Stimulated activated CD4-positive, alpha-beta T cell treated with anti-CD3 and anti-CD28 coated beads, Interleukin-4, amount 100 ng/mL, for 4 hours (primary cell): ENCODE results near the gene NDST1.
"Not testable (repeated sequence)": the region's sequence is repeated elsewhere in the genome, so short reads cannot be mapped to it uniquely, and the experiment has no call there.

Source experiments
- DNase-seq, 2 experiments: peaks; one replicate each; pipeline ENCODE4 v3.0.0-alpha.2; 2020

NDST1 gene

DNA sequence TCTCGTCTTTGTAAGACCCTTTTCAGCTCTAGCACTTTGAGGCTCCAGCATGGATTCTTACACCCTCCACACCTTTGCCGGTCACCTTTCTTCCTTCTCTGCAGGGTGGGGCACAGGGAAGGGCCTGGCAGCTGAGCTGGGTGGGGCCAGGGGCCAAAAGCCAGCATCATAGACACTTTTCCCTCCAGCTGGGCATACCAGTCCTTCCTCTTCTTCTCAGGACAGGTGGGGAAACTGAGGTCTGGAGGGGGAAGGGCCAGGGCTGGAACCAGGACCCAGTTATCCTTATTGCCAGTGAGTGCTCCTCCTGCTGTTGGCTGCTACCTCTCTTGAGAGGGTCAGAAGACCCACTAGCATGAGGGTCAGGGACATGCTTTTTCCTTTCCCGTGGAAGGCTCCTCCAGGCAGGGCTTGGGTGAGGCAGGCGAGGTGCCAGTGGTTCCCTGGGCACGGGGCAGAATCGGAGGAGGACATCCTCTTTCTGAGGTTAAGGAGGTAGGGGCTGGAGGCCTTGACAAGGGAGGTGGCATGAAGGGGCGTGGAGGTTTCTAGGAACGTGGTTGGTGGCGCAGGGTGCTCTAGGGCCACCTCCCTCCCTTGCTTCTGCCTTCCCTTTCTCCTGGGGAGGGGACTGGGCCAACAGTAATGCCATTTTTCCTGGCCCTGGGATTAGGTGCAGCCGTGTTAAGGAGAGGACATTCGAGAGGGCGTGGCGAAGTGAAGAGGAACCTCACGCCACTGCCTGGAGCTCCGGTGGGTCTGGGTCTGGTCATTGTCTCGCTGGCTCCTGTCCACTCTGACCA lies at the start of gene NDST1:
Gene NDST1 (plus strand): TSS at position 658 of the 803 bp plus-strand sequence. CDS start 13,124 bp downstream, outside the sequence.
- DNase-seq = no peak

DNA sequence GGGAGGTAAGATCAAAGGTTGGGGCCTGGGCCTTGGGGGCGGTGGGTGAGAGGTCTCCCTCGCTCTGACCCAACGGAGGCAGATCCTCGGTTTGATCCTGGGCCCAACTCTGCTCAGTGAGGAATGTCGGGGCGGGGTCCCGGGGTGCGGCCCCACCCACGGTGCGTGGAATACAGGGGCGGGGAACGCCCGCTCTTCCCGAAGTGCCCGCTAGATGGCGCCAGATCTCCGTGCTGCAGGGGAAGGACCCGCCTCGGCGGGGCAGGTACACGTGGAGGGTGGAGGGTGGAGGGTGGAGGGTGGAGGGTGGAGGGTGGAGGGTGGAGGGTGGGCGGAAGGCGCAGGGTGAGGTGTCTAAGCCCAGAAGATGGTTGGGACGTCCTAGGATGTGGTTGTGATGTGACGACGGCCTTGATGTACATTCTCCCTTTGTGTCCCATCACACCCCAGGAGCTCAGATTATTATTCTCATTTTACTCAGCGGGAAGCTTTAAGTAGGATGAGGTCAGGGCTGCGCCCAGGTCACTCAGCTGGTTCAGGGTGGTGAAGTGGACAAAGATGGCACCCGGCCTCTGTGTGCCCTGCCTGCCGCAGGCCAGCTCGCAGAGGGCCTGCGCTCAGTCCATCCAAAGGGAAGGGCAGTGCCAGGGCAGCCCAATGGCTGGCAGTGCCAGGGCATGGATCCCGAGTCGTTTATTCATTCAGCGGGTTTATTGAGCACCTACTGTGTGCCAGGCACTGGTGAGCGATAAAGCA lies 49.0 kb upstream of the NDST1 start:
- DNase-seq = peak; percentile 82 to 91

DNA sequence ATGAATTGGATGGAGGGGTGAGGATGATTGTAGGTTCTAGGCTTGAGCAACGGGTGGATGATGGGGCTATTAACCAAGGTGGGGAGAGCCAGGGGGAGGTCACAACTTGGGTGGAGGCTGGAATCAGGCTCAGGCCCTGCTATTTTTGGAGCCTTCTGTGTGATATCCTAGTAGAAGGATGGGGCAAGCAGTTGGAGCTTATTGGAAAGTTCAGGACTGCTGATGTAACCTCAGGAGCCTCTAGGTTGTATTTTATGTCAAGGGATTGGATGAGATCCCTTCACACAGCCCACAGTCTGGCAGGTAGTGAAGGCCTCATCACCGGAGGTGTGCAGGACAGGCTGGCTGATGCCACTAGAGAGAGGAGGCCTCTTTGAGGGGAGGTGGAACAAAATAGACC lies 47.1 kb upstream of the NDST1 start:
- no peak for DNase-seq

DNA sequence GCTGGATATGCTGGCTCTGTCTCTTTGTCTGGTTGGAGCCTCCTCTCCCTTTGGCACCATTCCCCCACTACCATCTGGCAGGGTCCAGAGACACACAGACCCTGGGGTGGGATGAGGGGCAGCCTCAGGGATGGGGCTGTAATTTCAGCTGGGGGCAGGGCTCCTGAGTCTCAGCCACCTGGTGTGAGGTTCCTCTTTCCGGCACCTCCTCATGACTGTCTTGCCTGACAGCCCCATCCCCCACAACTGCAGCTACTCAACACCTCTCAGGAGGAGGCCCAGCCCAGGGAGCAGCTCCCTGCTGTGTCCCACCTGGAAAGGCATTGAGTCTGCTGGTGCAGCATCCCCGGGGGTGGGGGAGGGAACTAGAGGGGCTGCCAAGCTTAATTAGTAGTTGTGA lies 46.7 kb upstream of the NDST1 start:
- DNase-seq = no peak

DNA sequence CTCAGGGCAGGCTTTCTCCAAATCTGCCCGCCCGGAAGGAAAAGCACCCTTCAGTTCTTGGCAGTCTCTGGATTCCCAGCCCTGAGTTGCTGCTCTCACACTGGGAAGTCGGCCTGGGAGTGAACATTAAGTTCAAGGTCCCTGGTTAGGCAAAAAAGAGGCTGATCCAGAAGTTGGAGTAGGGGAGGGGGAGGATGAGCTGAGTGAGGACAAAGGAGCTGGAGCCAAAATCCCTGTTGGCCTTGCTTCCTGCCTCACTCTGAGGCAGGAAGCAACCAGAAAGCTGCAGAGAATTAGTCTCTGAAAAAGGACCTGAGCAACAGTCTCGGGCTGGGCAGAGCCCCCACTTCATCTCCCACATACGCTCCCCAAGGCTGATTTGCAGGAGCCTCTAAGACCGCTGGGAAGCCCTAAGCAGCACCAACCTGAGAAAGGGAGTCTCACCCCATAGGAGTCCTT lies 43.3 kb upstream of the NDST1 start:
- no peak for DNase-seq

DNA sequence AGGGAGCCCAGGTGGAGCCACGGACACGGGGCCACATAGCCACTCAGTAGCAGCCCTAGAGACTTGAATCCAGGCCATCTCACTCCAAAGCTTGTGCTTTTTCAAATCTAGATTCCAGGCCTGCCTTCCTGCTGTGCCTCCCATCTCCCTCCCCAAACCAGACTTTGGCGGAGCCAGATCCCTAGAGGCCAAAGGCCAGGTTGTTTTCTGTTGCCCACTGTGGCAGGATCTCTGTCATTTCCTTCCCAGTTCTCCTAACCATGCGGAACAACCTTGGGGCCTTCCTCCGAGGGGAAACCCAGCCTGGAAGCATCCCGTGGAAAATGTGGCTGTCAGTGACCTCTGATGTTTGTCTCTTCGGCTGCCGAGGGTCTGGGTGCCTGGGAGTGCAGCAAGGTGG lies 42.0 kb upstream of the NDST1 start:
- no peak for DNase-seq

DNA sequence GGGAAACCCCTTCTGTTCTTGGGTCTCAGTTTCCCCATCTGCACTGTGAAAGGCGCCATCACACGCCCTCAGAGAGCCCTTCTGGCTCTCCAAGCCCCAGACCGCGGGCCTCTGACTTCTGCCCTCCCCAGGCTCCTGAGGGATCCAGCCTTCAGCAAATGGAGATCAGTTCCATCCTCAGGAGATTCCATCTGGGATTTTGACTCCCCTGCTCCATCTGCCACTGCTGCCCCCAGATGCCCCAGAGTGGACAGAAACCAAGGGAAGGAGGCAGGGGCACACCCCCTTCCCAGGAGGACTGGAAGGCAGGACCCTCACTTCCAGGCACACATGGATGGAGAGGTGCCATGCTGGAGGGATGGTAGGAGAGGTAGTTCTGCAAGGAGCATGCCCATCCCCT lies 39.7 kb upstream of the NDST1 start:
- no peak for DNase-seq

DNA sequence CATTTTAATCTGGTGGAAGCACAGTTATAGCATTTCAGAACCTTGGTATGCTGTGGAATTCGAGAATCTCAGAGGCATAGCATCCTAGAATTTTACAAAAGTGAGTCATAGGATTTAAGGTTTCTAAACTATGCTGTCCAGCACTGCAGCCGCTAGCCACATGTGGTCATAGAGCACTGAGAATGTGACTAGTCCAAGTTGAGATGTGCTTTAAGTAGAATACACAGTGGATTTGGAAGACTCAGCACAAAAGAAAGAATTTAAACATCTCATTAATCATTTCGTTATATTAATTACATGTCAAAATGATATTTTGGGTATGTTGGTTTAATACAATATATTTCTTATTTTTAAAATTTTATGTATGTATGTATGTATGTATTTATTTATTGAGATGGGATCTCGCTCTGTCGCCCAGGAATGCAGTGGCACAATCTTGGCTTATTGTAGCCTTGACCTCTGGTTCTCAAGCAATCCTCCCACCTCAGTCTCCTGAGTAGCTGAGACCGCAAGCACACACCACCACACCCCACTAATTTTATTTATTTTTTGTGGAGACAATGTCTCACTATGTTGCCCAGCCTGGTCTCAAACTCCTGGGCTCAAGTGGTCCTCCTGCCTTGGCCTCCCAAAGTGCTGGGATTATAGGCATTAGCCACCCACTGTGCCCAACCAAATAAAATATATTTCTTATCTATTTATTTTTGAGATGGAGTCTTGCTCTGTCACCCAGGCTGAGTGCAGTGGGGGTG lies 38.0 kb upstream of the NDST1 start:
- DNase-seq = no peak

DNA sequence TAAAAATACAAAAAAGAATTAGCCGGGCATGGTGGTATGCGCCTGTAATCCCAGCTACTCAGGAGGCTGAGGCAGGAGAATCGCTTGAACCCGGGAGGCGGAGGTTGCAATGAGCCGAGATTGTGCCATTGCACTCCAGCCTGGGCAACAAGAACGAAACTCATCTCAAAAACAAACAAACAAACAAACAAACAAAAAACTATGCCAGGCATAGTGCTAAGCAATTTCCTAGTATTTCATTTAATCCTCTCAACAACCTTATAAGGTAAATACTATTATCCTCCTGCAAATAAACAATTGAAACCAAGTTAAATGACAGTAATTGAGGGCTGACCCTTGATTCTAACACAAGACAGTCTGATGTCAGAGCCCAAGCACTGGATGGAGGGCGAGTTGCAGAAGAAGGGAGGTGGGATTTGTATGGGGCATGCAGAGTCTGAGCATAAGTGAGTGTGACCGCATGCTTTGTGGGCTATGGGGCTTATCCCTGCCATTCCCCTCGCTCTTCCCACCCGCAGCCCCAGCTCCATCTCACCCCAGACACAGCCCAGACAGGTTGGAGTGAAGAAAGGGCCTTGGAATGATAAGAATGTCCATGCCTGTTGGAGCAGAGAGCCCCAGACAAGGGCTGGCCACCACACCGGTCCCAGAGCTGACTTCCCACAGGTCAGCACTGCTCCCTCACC lies 34.1 kb upstream of the NDST1 start:
- no peak for DNase-seq

DNA sequence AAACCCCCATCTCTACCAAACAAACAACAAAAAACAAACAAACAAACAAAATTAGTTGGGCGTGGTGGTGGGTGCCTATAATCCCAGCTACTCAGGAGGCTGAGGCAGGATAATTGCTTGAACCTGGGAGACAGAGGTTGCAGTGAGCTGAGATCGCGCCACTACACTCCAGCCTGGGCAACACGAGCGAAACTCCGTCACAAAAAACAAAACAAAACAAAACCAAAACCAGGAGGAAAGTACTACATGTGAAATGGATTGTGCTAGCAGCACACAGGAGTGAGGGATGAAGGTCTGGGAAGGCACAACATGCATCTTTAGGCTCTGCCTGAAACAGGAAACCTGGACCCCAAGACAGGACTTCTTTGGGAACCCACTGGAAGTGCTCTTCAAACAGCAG lies 31.4 kb upstream of the NDST1 start:
- not testable (repeated sequence) for DNase-seq

DNA sequence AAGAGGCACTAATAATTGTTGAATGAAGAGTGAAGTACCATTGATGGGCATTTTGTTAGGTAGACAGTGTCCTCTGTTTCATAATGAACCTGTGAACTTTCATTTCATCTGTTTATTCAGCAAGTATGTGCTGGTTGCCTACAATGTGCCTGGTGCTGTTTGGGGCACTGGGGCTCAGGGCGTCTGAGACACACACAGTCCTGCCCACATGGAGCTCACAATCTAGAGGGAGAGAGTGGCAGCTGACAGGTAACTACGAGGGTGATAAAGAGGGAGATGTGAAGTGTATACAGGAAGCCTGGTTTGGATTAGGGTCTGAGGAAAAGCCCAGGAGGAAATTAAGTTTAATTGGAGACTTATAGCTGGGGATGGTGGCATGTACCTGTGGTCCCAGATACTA lies 28.5 kb upstream of the NDST1 start:
- DNase-seq = no peak

DNA sequence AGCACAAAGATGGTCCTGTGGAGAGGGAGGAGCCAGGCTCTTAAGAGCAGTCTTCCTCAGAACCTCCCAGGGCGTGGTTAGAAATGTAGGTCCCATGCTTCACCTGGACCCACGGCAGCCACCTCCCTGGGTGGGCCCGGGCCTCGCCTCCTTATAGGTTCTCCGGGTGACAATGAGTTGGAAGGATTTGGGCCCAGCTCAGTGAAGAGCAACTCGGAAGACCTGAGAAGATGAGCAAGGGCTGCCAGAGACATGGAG lies 26.3 kb upstream of the NDST1 start:
- no peak for DNase-seq

DNA sequence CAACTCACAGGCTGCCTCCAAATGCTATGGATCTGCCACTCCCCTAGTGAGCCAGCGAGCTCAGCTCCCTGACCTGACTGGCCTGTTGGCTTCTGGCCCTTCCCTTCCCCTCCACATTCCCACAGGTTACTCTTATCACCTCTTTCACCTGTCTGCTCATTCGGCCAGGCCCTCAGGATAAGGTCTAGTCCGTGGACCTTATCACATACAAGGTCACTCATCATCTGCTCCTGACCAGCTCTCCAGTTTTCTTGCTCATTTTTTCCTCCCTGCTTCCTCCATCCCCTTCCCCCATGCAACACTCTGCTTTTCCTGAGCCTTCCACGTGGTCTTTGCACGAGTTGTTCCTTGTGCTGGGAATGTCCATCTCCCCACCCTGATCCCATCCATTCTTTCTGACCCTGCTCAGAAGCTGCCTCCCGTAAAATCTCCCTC lies 25.9 kb upstream of the NDST1 start:
- DNase-seq = no peak

DNA sequence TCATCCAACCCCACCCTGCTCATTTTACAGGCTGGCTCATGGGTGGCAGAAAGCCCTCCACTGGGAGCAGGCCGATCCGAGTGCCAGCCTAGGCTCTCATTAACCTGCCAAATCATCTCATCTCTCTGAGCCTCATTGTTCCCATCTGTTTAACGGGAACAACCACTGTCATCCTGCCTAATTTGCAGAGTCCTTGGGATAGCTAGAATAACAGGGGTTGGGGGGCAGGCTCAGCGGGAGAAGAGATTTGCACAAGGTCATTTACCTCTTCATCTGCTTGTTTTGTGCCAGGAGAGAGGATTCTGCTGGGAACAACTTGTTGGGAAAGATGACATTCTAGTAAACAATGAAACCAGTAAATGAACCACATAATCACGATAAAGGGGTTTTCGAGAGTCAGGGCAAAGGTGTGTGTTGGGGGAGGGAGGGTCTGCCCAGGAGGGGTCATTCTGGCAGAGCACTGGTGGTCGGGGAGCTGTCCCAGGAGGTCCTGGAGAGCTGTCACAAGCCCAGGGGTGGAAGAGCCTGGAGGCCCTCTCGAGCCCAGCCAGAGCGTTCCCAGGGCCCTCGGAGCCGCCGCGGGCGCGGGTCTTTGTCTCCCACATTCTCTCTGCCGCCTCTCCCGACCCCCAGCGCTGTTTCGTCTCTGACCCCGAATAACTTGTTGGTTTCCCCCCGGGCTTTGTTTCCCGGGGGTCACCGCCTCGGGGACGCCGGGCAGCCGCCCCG lies 22.8 kb upstream of the NDST1 start:
- no peak for DNase-seq

DNA sequence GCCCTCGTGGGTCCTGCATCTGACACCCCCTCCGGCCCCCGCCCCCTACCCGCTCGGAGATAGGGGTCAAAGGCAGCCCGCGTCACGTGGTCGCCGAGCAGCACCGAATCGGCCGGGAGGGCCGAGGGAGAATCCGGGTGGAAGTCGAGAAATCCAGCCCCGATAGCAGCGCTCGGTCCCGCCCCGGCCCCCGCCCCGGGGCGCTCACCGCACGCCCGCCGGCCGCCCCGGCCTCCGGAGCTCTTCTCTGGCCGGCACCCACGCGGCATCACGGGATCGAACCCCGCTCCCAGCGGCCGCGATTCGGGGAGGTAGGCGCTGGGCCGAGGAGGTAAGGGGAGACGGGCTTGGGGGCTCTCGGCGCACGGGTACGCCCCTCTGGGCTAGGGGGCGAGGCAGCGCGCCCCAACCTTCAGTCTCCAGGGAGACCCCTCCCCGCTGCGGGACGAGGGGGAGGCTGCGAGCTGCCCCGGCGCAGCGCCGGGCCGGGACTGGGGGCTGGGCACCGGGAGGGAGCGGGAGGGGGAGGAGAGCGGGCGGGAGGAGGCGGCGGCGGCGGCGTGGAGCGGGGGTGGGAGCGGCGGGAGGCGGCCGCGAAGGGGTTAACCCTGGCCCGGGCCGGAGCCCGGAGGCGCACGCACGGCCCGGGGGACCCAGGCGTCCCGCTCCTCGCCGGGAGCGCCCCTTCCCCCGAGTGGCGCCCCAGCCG lies 22.1 kb upstream of the NDST1 start:
- DNase-seq = peak; percentile 6 to 42

DNA sequence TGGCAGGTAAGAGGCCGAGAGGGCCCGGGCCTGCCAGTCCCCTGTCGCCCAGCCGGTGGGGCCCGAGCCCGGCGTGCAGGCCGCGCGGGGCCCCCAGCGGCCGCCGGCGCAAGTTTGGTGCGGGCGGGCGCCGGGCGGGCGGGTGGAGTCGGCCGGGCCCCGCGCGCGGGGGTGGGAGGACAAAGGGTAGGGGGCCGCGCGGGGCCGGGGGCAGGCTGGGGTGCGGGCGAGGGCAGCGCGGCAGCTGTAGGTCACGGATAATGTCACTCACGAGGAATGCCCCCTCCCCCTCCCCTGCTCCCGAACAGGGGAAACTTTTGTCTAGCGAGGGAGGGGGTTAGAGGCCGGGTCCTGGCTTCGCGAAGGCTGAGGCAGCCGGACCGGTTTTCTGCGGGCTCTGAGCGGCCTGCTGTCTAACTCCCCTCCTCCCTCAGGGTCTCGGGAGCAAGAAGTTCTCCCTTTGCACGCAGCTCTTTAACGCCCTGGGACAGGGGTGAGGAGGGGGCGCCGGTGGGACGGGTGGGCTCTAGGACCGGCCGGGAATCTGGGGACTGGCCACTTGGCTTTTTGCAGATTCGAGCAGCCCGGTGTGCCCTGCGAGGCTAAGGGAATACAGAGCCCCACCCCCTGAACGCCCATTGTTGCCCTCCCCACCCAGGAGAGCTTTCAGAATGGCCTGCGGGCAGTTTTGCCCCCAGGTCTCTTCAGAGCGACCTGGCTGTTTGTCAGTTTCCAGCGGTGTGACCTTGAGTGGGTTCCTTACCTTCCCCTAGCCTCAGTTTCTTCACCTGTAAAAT lies 21.3 kb upstream of the NDST1 start:
- peak; percentile 23 to 53 for DNase-seq

DNA sequence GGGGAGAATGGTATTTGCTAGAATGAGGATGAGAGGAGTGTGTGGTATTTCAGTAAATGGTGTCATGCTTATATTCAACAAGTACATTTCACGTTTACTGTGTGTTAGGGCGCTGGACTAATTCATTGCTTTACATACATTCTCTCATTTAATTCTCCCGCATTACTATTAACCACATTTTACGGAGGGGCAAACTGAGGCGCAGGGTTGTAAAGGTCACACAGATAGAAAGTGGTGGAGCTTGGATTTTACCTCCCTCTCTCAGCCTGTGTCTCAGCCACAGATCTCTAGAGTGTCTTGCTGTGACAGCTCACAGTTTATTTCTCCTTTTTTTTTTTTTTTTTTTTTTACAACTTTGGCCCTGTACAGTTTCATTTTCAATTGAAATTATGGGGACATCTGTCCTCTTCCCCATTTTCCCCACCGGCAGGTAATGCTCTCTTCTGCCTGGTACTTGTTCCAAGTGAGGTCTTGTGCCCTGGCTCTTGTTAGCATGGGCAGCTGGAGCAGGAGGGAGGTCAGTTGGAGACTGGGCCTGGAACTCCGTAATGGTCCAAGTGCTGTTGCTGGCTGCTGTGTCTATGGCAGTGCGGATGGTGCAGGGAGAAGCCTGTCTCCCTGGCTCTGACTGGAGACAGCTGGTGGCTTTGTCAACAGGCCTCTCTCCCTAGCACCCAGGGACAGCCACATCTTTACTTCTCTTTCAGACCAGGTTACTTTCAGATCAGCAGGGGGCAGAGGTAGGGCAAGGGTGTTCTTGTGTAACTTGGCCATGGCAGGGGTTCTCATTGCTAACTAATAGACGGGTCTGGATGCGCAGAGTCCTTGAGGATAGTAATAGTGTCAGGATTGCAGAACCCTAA lies 20.5 kb upstream of the NDST1 start:
- no peak for DNase-seq

DNA sequence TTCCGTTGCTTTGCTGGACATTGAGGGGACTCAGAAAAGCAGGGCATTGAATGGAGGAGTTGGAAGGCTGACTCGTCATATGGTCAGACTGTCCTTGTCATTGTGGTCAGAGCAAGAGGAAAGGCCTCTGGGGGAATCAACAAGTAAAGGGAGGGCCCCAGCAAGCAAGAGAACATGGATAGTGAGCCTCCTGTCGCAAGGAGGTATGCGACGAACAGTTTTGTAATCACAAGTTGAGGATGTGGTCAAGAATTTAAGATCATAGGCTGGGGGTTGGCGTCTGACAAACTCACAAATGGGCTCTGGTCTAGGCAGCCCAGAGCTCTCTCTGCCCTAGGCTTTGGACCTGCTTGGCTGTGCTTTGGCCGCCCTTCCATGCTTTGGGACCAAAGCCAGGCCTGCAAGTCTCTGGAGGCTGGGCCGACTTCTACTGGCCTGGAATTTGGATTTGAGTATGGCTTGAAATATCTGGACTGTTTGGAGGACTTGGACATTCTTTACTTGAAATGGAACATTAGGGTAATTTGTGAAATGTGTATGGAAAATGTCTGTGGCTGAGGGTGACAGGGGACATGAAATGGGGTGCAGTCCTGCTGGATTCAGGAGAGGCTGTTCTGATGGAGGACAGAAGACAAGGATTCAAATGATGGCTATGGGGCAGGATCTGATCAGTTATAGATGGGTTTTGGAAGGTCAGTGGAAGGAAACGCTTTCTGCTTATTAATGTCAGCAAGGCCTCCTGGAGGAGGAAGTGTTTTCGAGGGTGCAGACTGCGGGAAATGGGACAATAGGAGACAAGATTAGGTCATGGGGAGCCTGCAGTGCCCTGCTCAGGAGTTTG lies 19.2 kb upstream of the NDST1 start:
- DNase-seq = no peak
